Heart left ventricle (tissue), 16 donors: ENCODE results near the gene CD1E. TPM values are rescaled to one million over a fixed set of nuclear protein-coding genes. Genes with fewer than 3 reads are reported as not detected.
A peak's percentile ranks its signal among the peaks of the same experiment; 100 is the strongest.

ENCODE experiments used
- ATAC-seq, 4 donors: fragments of 200-7000 bp; cut with Tn5 transposase; one replicate each; pipeline ENCODE4 v1.9.1; 2020 to 2022; ENCODE audit warnings: moderate library complexity in 4 of 4, mild to moderate bottlenecking in 3 of 4, moderate number of reproducible peaks in 1 of 4
- DNase-seq, 5 donors: peaks; one replicate each; pipeline ENCODE4 v3.0.0-alpha.2; 2020
- H3K27ac ChIP-seq, 12 donors: fragments of 200-600 bp; sonication (generic) in 4 of 12; one replicate each; pipeline versions ENCODE4 v1.5.0 to v1.8.0; 2016 to 2022; ENCODE audit warnings: mild to moderate bottlenecking in 2 of 12
- H3K27me3 ChIP-seq, 9 donors: fragments of 200-600 bp; sonication (generic) in 2 of 9; one replicate each; pipeline versions ENCODE4 v1.5.1 to v1.8.0; 2016 to 2022; ENCODE audit warnings: mild to moderate bottlenecking in 3 of 9
- H3K36me3 ChIP-seq, 9 donors: fragments of 200-600 bp; sonication (generic) in 2 of 9; one replicate each; pipeline versions ENCODE4 v1.5.0 to v1.8.0; 2018 to 2022; ENCODE audit warnings: mild to moderate bottlenecking in 2 of 9
- H3K4me1 ChIP-seq, 12 donors: fragments of 200-600 bp; sonication (generic) in 4 of 12; one replicate each; pipeline versions ENCODE4 v1.5.0 to v1.8.0; 2016 to 2022; ENCODE audit warnings: mild to moderate bottlenecking in 3 of 12
- H3K4me3 ChIP-seq, 12 donors: fragments of 200-600 bp; sonication (generic) in 4 of 12; one replicate each; pipeline versions ENCODE4 v1.5.0 to v1.8.0; 2017 to 2022; ENCODE audit warnings: mild to moderate bottlenecking in 9 of 12, moderate library complexity in 4 of 12
- H3K9me3 ChIP-seq, 12 donors: fragments of 200-600 bp; sonication (generic) in 4 of 12; one replicate each; pipeline versions ENCODE4 v1.5.0 to v1.8.0; 2016 to 2022; ENCODE audit warnings: mild to moderate bottlenecking in 1 of 12
- POLR2A ChIP-seq, 2 donors: fragments of 450-650 bp; IDR thresholded peaks; one replicate each; pipeline ENCODE4 v1.6.1; 2017; ENCODE audit warnings: antibody characterized with exemption in 2 of 2, mild to moderate bottlenecking in 2 of 2, moderate library complexity in 2 of 2
- WGBS, 4 donors: extraction: QIAGEN DNeasy Blood & Tissue Kit in 2 of 4; methylation state at CpG; one replicate each; pipeline versions ENCODE4 v1.1.5 to v1.1.7; 2013 to 2018; 5-methylcytosine and 5-hydroxymethylcytosine counted together
- intact Hi-C, 10 donors: fragments of 100-400 bp; cut with DNase I; formaldehyde crosslinking; loops; one replicate each; pipeline versions ENCODE4 v1.11.1 to v1.14.2; 2022
- polyA plus RNA-seq, 2 donors: library from polyadenylated mRNA; stranded (reverse); fragments of 200-250 nt; gene quantifications; one replicate each; pipeline ENCODE4 v1.2.3, GENCODE V29; 2013
- total RNA-seq, 9 donors: library from RNA; depleted of rRNA in 2 of 9; stranded (reverse); fragments of >200 nt in 2 of 9; fragmentation: NEBNext Ultra II Directional in 3 of 9; extraction: Animal tissue kit (Norgen Biotek cat#: 25700) in 3 of 9; gene quantifications; one replicate each; pipeline versions ENCODE4 v1.1.0 to v1.2.4, GENCODE V29; 2016 to 2023
- TF ChIP-seq, protein P1 (sequence below), 12 donors: fragments of 200-600 bp; sonication (generic) in 4 of 12; IDR thresholded peaks; one replicate each; pipeline versions ENCODE4 v1.5.0 to v1.8.0; 2018 to 2022; ENCODE audit warnings: antibody characterized with exemption in 12 of 12, mild to moderate bottlenecking in 5 of 12
- donor health status: ischemic (EF 13 %, LVEDD 7.1; RV severe dilation, severe dysfunction).
- donor health status: healthy with polysubstance abuse.
- donor health status: DM: no; HTN: yes; CAD: no.
- donor health status: DM: no; HTN: no; CAD: no.
- donor health status: ischemic (EF 25% LVEDD 6.9; RV normal size, moderate dysfunction).
- donor health status: ischemic (EF 25% LVEDD 5.7; RV mildly dilated, moderate dysfunction).
- donor health status: healthy.
- donor health status: DM: yes; HTN: yes; CAD: no.
- donor health status: ischemic (EF 35%, LVEDD 5.7; RV mildly dilated, moderate dysfunction).
- donor health status: nonischemic (EF 11% LVEDD 7.7; RV severe dilation, severe dysfunction).
- donor health status: DM: yes; HTN: yes; CAD: no.
- donor health status: PGD.
- donor health status: ischemic (EF 29% LVEDD 5.4; RV normal size, mild dysfunction).
- donor health status: nonischemic (EF 23%, LVEDD 6.1; RV moderate dilation, normal function).

The CD1E gene
- total and polyA plus RNA-seq, 11 donors: 0.25 to 0.59 (median 0.33) TPM; not detected in 6

DNA sequence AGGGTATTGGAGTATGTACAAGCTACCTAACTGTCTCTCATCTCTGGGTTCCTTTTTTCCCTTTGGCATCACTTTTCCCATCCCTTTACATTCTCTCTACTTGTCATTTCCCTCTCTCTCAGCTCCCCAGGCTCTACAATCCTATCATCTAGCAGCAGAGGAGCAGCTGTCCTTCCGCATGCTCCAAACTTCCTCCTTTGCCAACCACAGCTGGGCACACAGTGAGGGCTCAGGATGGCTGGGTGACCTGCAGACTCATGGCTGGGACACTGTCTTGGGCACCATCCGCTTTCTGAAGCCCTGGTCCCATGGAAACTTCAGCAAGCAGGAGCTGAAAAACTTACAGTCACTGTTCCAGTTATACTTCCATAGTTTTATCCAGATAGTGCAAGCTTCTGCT lies 561 bp downstream of the CD1E start:
- TF ChIP-seq, protein P1, sequence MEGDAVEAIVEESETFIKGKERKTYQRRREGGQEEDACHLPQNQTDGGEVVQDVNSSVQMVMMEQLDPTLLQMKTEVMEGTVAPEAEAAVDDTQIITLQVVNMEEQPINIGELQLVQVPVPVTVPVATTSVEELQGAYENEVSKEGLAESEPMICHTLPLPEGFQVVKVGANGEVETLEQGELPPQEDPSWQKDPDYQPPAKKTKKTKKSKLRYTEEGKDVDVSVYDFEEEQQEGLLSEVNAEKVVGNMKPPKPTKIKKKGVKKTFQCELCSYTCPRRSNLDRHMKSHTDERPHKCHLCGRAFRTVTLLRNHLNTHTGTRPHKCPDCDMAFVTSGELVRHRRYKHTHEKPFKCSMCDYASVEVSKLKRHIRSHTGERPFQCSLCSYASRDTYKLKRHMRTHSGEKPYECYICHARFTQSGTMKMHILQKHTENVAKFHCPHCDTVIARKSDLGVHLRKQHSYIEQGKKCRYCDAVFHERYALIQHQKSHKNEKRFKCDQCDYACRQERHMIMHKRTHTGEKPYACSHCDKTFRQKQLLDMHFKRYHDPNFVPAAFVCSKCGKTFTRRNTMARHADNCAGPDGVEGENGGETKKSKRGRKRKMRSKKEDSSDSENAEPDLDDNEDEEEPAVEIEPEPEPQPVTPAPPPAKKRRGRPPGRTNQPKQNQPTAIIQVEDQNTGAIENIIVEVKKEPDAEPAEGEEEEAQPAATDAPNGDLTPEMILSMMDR (IDR thresholded peaks at IDR 0.05): no peak
- no peak for TF ChIP-seq POLR2A (IDR thresholded peaks at IDR 0.05)
- Histone ChIP-seq H3K27me3 (peaks cover 0 to 3% (median 0%) of the 10 kb centered on the region in 9 donors), H3K4me3 (no peak overlapping the region), H3K27ac (no peak overlapping the region), H3K36me3 (no peaks in the 10 kb centered on the region), H3K9me3 (no peaks in the 10 kb centered on the region), H3K4me1 (no peaks in the 10 kb centered on the region)
- ATAC-seq (peak in 1 of 4 donors; percentile 41), DNase-seq (no peak)
- WGBS, 4 donors: 69 to 78% (median 70%) methylated on average over 2 of the region's 2 CpGs
- intact Hi-C loops: no loop called here

DNA sequence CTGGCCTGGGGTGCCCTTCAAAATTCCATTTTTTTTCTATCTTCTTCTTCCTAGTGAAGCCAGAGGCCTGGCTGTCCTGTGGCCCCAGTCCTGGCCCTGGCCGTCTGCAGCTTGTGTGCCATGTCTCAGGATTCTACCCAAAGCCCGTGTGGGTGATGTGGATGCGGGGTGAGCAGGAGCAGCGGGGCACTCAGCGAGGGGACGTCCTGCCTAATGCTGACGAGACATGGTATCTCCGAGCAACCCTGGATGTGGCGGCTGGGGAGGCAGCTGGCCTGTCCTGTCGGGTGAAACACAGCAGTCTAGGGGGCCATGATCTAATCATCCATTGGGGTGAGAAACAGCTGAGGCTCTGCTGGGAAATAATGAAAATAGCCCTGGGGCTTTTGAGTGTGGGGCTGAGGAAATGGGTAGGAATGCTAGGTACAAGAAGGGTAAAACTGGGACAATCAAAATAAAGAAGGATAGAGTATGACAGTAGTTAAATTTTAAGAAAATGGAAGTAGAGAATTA lies 2.1 kb downstream of the CD1E start:
- no peaks in the 10 kb centered on the region for H3K36me3 ChIP-seq
- DNase-seq (no peak), ATAC-seq (no peak)
- intact Hi-C loops: no loop called here
- no peak overlapping the region for H3K4me3 ChIP-seq
- peaks cover 0 to 3% (median 0%) of the 10 kb centered on the region in 9 donors for H3K27me3 ChIP-seq
- H3K9me3 ChIP-seq: no peaks in the 10 kb centered on the region
- no peaks in the 10 kb centered on the region for H3K4me1 ChIP-seq
- TF ChIP-seq, protein P1 (IDR thresholded peaks at IDR 0.05): no peak
- TF ChIP-seq POLR2A (IDR thresholded peaks at IDR 0.05): no peak
- WGBS, 4 donors: 78 to 90% (median 85%) methylated on average over 10 of the region's 10 CpGs
- H3K27ac ChIP-seq: no peak overlapping the region

DNA sequence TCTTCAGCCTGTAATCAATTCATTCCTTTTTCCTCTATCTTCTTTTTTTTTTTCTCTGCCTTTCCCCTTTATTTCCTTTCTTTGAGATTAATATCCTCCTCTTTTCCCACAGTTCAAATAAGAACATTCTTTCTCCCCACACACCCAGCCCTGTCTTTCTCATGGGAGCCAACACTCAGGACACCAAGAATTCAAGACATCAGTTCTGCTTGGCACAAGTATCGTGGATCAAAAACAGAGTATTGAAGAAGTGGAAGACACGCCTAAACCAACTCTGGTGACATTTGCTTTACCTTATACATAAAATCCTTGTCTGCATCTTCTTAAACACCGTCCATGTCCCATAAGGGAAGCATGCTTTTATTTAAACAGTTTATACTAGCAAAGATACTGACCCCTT lies 2.9 kb downstream of the CD1E start:
- ATAC-seq: no peak
- Histone ChIP-seq H3K36me3 (no peaks in the 10 kb centered on the region), H3K27me3 (peaks cover 0 to 3% (median 0%) of the 10 kb centered on the region in 9 donors), H3K9me3 (no peaks in the 10 kb centered on the region), H3K4me1 (no peaks in the 10 kb centered on the region), H3K27ac (no peak overlapping the region), H3K4me3 (no peak overlapping the region)
- intact Hi-C loops: no loop called here
- TF ChIP-seq, protein P1 (IDR thresholded peaks at IDR 0.05): no peak
- TF ChIP-seq POLR2A (IDR thresholded peaks at IDR 0.05): no peak
- DNase-seq: no peak
- WGBS, 4 donors: 59 to 71% (median 68%) methylated on average over 3 of the region's 3 CpGs

DNA sequence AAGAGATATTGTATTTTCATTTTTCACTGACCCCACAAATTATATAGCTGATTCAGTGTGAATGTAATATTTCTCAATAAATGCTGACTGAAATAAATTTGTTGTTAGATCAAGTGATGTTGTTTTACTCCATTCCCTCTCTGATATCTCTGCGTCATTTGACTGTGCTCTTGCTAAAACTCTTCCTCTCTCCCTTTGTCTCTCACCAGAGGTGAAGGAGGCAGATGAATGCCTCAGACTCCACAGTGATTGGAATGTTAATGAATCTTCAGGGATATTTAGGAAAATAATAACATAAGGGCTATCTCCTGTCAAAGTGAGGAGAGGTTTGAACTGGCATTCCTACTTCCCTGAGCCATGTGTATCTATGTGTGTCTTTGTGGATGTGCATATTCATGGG lies 3.7 kb downstream of the CD1E start:
- no peaks in the 10 kb centered on the region for H3K4me1 ChIP-seq
- intact Hi-C loops: no loop called here
- TF ChIP-seq, protein P1 (IDR thresholded peaks at IDR 0.05): no peak
- TF ChIP-seq POLR2A (IDR thresholded peaks at IDR 0.05): no peak
- H3K36me3 ChIP-seq: no peaks in the 10 kb centered on the region
- H3K9me3 ChIP-seq: no peaks in the 10 kb centered on the region
- DNase-seq (no peak), ATAC-seq (no peak)
- no peak overlapping the region for H3K27ac ChIP-seq
- H3K4me3 ChIP-seq: no peak overlapping the region
- 81 to 89% (median 85%) methylated on average over 1 of the region's 1 CpG for WGBS, 4 donors
- H3K27me3 ChIP-seq: peaks cover 0 to 3% (median 0%) of the 10 kb centered on the region in 9 donors
